Measurements from ENCODE around the gene FBXO34.

- TF ChIP-seq ARNTL (CRISPR knock-in tag; IDR thresholded peaks at IDR 0.05; ENCODE audit: borderline replicate concordance, low read depth) (no peak), CSRNP3 (CRISPR knock-in tag; IDR thresholded peaks at IDR 0.05) (no peak), ZFP30 (CRISPR knock-in tag; IDR thresholded peaks at IDR 0.05) (no peak), CSDC2 (CRISPR knock-in tag; IDR thresholded peaks at IDR 0.05) (no peak), ZFP3 (CRISPR knock-in tag; IDR thresholded peaks at IDR 0.05) (no peak), PPARA (CRISPR knock-in tag; IDR thresholded peaks at IDR 0.05; ENCODE audit: borderline replicate concordance) (no peak)
- TF ChIP-seq, protein P1, sequence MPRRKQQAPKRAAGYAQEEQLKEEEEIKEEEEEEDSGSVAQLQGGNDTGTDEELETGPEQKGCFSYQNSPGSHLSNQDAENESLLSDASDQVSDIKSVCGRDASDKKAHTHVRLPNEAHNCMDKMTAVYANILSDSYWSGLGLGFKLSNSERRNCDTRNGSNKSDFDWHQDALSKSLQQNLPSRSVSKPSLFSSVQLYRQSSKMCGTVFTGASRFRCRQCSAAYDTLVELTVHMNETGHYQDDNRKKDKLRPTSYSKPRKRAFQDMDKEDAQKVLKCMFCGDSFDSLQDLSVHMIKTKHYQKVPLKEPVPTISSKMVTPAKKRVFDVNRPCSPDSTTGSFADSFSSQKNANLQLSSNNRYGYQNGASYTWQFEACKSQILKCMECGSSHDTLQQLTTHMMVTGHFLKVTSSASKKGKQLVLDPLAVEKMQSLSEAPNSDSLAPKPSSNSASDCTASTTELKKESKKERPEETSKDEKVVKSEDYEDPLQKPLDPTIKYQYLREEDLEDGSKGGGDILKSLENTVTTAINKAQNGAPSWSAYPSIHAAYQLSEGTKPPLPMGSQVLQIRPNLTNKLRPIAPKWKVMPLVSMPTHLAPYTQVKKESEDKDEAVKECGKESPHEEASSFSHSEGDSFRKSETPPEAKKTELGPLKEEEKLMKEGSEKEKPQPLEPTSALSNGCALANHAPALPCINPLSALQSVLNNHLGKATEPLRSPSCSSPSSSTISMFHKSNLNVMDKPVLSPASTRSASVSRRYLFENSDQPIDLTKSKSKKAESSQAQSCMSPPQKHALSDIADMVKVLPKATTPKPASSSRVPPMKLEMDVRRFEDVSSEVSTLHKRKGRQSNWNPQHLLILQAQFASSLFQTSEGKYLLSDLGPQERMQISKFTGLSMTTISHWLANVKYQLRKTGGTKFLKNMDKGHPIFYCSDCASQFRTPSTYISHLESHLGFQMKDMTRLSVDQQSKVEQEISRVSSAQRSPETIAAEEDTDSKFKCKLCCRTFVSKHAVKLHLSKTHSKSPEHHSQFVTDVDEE (CRISPR knock-in tag; IDR thresholded peaks at IDR 0.05): no peak
- TF ChIP-seq, protein P2, sequence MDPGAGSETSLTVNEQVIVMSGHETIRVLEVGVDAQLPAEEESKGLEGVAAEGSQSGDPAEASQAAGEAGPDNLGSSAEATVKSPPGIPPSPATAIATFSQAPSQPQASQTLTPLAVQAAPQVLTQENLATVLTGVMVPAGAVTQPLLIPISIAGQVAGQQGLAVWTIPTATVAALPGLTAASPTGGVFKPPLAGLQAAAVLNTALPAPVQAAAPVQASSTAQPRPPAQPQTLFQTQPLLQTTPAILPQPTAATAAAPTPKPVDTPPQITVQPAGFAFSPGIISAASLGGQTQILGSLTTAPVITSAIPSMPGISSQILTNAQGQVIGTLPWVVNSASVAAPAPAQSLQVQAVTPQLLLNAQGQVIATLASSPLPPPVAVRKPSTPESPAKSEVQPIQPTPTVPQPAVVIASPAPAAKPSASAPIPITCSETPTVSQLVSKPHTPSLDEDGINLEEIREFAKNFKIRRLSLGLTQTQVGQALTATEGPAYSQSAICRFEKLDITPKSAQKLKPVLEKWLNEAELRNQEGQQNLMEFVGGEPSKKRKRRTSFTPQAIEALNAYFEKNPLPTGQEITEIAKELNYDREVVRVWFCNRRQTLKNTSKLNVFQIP (CRISPR knock-in tag; IDR thresholded peaks at IDR 0.05; ENCODE audit: borderline replicate concordance, low read depth): no peak
Measured at GRCh38 chr14:55324812-55325211, 53.6 kb downstream of the FBXO34 start.
